ENCODE measurements around the gene DLG2. TPM values are rescaled to one million over a fixed set of nuclear protein-coding genes. Genes with fewer than 3 reads are reported as not detected.

DLG2 gene
- total and polyA plus RNA-seq, 2 of the 4 experiments (the other 2 are of a cell fraction), result 0.31 to 0.36 TPM

- CTCF ChIA-PET, result interaction anchor here (0.6 to 2.6 kb wide), 6 partner anchors 9 to 737 kb away, joined by 3 to 13 read pairs (median 6); no protein-coding TSS in a partner anchor
- POLR2A ChIA-PET (ENCODE audit: unreplicated experiment), result no interaction called here
- H3K4me3 ChIP-seq (ENCODE audit: insufficient read depth, low read depth, low read length), result no peak overlapping the region
Observed at GRCh38 chr11:83827520-83827919, 1799.6 kb downstream of the DLG2 start.

More at GRCh38 chr11:83827520-83827919, 1799.6 kb downstream of the DLG2 start:
- in situ Hi-C loops (cut with MboI; ENCODE audit: low sequenced_read_pairs) (loop anchor here (25.0 kb wide), 1 partner anchor 1760 kb away; no protein-coding TSS in a partner anchor), intact Hi-C loops (cut with micrococcal nuclease) (no loop called here), dilution Hi-C loops (cut with HindIII; ENCODE audit: low sequenced_read_pairs, unreplicated experiment) (no loop called here)
- H4K5ac ChIP-seq (ENCODE audit: low read depth, low read length), result no peak overlapping the region
- H3K4me2 ChIP-seq (ENCODE audit: low read depth, low read length), result peak overlapping the region; percentile 79
- H2BK5ac ChIP-seq (ENCODE audit: low read depth, low read length, poor library complexity, severe bottlenecking), result peak overlapping the region; percentile 89
- peak; percentile 67 for DNase-seq
- no peak overlapping the region; the same call in 2 of the 3 replicates for H2BK15ac ChIP-seq (ENCODE audit: low read depth, low read length)
- no peak overlapping the region for H2AK5ac ChIP-seq (ENCODE audit: low read depth, low read length)
- H2AFZ ChIP-seq (replicated peaks; ENCODE audit: low read length, poor library complexity), result no peak overlapping the region
- peak overlapping the region; percentile 99 for H2BK120ac ChIP-seq (ENCODE audit: low read depth, low read length)
- peak overlapping the region; percentile 55; the same call in 1 of the 2 replicates for H2BK20ac ChIP-seq (ENCODE audit: low read depth, low read length)
- peak; percentile 79 for ATAC-seq (ENCODE audit: low read depth)
- H4K91ac ChIP-seq (ENCODE audit: insufficient read depth, low read depth, low read length), result peak overlapping the region; percentile 10; the same call in 1 of the 2 replicates
- peaks cover 9% of the 10 kb centered on the region for H3K9me1 ChIP-seq (ENCODE audit: insufficient read depth, low read length)
- no peaks in the 10 kb centered on the region for H3K36me3 ChIP-seq (ENCODE audit: control insufficient read depth, insufficient read depth, low read length)
- H3K23ac ChIP-seq (ENCODE audit: low read depth, low read length), result no peak overlapping the region
- no peaks in the 10 kb centered on the region for H3K79me1 ChIP-seq (ENCODE audit: low read depth in 1 of 2, low read length in 2 of 2)
- H3K4ac ChIP-seq (ENCODE audit: low read depth, low read length), result no peak overlapping the region
- TF ChIP-seq MAFK (IDR thresholded peaks at IDR 0.05; ENCODE audit: low read depth, low read length), result peak; percentile 46; the same call in 1 of the 2 replicates
- no peak for TF ChIP-seq FOS (IDR thresholded peaks at IDR 0.05; ENCODE audit: low read depth, low read length)
- H3K9ac ChIP-seq (ENCODE audit: low read depth, low read length), result no peak overlapping the region
- peak overlapping the region; percentile 31; the same call in 1 of the 2 replicates for H3K27ac ChIP-seq (ENCODE audit: insufficient read depth, low read length)
- H3K14ac ChIP-seq (replicated peaks; ENCODE audit: low read depth, low read length), result no peak overlapping the region
- peak overlapping the region in 1 of 2 experiments; percentile 92; a peak in 2 of 4 replicates for H4K8ac ChIP-seq (ENCODE audit: low read depth in 2 of 2, low read length in 2 of 2)
- H3K56ac ChIP-seq (ENCODE audit: extremely low read depth, insufficient read depth, low read length), result peak overlapping the region; percentile 34; the same call in 1 of the 2 replicates
- H2AK9ac ChIP-seq (replicated peaks; ENCODE audit: low read depth, low read length, poor library complexity), result no peak overlapping the region
- H3K4me1 ChIP-seq (ENCODE audit: control insufficient read depth, insufficient read depth, low read length), result peaks cover 8% of the 10 kb centered on the region
- BruUV-seq (replicated peaks), result no TSS peak
- H3K27me3 ChIP-seq (ENCODE audit: control insufficient read depth, insufficient read depth, low read length), result no peaks in the 10 kb centered on the region
- no peaks in the 10 kb centered on the region for H3K9me3 ChIP-seq (ENCODE audit: control insufficient read depth, insufficient read depth, low read length)
- no peak overlapping the region for H3K18ac ChIP-seq (ENCODE audit: low read depth, low read length)
- WGBS, 2 experiments (ENCODE audit: extremely low coverage in 2 of 2, insufficient read length in 1 of 2), result no CpG with 5 or more reads among the region's 3 CpGs
- H4K20me1 ChIP-seq (ENCODE audit: insufficient read depth, low read length), result no peaks in the 10 kb centered on the region

All from IMR-90 (cell line).